H1 (cell line): ENCODE data around the gene TBC1D22A.

Source experiments
- BRCA1 ChIP-seq: IDR thresholded peaks from 2 replicates; pipeline ENCODE4 v1.6.1; 2012; ENCODE audit warnings: low read depth, low read length, improper control_type of control experiment
- CEBPB ChIP-seq: IDR thresholded peaks from 2 replicates; pipeline ENCODE4 v1.6.1; 2012; ENCODE audit warnings: low read depth, low read length
- CHD1 ChIP-seq: IDR thresholded peaks from 2 replicates; pipeline ENCODE4 v1.6.1; 2012; ENCODE audit warnings: low read depth, low read length, improper control_type of control experiment
- EP300 ChIP-seq, 2 experiments: IDR thresholded peaks; 1 replicate in 1 of 2; 2 replicates in 1 of 2; pipeline ENCODE4 v1.6.1; 2011 to 2012; ENCODE audit warnings: low read depth in 2 of 2, low read length in 2 of 2, mild to moderate bottlenecking in 2 of 2, borderline replicate concordance in 1 of 2, inconsistent platforms in 1 of 2, moderate library complexity in 1 of 2
- FOSL1 ChIP-seq: IDR thresholded peaks from 2 replicates; pipeline ENCODE4 v1.6.1; 2011; ENCODE audit warnings: mild to moderate bottlenecking, low read depth, low read length, moderate library complexity; ENCODE audit not compliant: insufficient read depth
- HDAC2 ChIP-seq, 2 experiments: fragments of 300-600 bp in 1 of 2; sonication (generic) in 1 of 2; IDR thresholded peaks; 2 replicates each; pipeline ENCODE4 v1.6.1; 2011 to 2012; ENCODE audit warnings: low read depth in 2 of 2, low read length in 2 of 2, mild to moderate bottlenecking in 2 of 2, moderate library complexity in 2 of 2, borderline replicate concordance in 1 of 2, inconsistent platforms in 1 of 2
- HDAC6 ChIP-seq: IDR thresholded peaks from one replicate; pipeline ENCODE4 v1.7.1; 2012; ENCODE audit warnings: low read depth, mild to moderate bottlenecking, inconsistent platforms, low read length, moderate library complexity
- POLR2A ChIP-seq, 2 experiments: IDR thresholded peaks; 1 replicate in 1 of 2; 2 replicates in 1 of 2; pipeline ENCODE4 v1.6.1; 2011; ENCODE audit warnings: low read depth in 2 of 2, low read length in 2 of 2, mild to moderate bottlenecking in 2 of 2; ENCODE audit errors: control extremely low read depth in 1 of 2
- RAD21 ChIP-seq, 2 experiments: IDR thresholded peaks in 1 of 2; conservative IDR thresholded peaks in 1 of 2; 2 replicates each; pipeline ENCODE4 v1.6.1; 2011; ENCODE audit warnings: low read depth in 2 of 2, low read length in 2 of 2, improper control_type of control experiment in 1 of 2, inconsistent platforms in 1 of 2, mild to moderate bottlenecking in 1 of 2, moderate library complexity in 1 of 2
- TF ChIP-seq, protein P1 (sequence below), 3 experiments: IDR thresholded peaks; 1 replicate in 2 of 3; 2 replicates in 1 of 3; pipeline versions ENCODE4 v1.5.1 to v1.6.1; 2011; ENCODE audit warnings: low read length in 3 of 3, mild to moderate bottlenecking in 3 of 3, inconsistent platforms in 2 of 3, low read depth in 1 of 3, moderate library complexity in 1 of 3; ENCODE audit not compliant: insufficient read depth in 1 of 3; ENCODE audit errors: control extremely low read depth in 1 of 3
- TF ChIP-seq, protein P2 (sequence below): IDR thresholded peaks from 2 replicates; pipeline ENCODE4 v1.6.1; 2011; ENCODE audit warnings: low read depth, mild to moderate bottlenecking, low read length; ENCODE audit not compliant: insufficient read depth
- TF ChIP-seq, protein P3 (sequence below): IDR thresholded peaks from 2 replicates; pipeline ENCODE4 v1.6.1; 2012; ENCODE audit warnings: inconsistent platforms

DNA sequence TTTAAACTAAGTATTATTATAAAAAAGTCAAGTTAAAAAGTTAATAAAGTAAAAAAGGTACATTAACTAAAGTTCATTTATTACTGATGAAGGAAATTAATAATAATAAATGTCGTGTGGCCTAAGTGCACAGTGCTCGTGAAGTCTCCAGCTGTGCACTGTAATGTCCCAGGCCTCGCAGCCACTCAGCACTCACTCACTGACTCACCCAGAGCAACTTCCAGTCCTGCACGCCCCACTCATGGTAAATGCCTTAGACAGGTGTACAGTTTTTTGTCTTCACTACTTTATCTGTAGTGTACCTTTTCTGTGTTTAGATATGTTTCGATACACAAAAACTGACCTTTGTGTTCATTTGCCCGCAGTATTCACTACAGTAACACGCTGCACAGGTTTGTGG is 175.5 kb downstream of the TBC1D22A start:
- TF ChIP-seq POLR2A (IDR thresholded peaks at IDR 0.05; ENCODE audit: control extremely low read depth in 1 of 2, low read depth in 2 of 2, low read length in 2 of 2) (no peak), EP300 (IDR thresholded peaks at IDR 0.05; ENCODE audit: borderline replicate concordance in 1 of 2, low read depth in 2 of 2, low read length in 2 of 2) (no peak), CEBPB (no peak), FOSL1 (no peak), HDAC6 (no peak), CHD1 (no peak), HDAC2 (IDR thresholded peaks at IDR 0.05; ENCODE audit: borderline replicate concordance in 1 of 2, low read depth in 2 of 2, low read length in 2 of 2) (no peak), RAD21 (IDR thresholded peaks at IDR 0.05 in 1 of 2, conservative IDR thresholded peaks at IDR 0.05 in 1 of 2; ENCODE audit: low read depth in 2 of 2, low read length in 2 of 2) (no peak), BRCA1 (no peak)
- TF ChIP-seq, protein P1, sequence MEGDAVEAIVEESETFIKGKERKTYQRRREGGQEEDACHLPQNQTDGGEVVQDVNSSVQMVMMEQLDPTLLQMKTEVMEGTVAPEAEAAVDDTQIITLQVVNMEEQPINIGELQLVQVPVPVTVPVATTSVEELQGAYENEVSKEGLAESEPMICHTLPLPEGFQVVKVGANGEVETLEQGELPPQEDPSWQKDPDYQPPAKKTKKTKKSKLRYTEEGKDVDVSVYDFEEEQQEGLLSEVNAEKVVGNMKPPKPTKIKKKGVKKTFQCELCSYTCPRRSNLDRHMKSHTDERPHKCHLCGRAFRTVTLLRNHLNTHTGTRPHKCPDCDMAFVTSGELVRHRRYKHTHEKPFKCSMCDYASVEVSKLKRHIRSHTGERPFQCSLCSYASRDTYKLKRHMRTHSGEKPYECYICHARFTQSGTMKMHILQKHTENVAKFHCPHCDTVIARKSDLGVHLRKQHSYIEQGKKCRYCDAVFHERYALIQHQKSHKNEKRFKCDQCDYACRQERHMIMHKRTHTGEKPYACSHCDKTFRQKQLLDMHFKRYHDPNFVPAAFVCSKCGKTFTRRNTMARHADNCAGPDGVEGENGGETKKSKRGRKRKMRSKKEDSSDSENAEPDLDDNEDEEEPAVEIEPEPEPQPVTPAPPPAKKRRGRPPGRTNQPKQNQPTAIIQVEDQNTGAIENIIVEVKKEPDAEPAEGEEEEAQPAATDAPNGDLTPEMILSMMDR (IDR thresholded peaks at IDR 0.05; ENCODE audit: control extremely low read depth in 1 of 3, insufficient read depth in 1 of 3, low read depth in 1 of 3, low read length in 3 of 3), result no peak
- TF ChIP-seq, protein P2, sequence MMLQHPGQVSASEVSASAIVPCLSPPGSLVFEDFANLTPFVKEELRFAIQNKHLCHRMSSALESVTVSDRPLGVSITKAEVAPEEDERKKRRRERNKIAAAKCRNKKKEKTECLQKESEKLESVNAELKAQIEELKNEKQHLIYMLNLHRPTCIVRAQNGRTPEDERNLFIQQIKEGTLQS, result no peak
- TF ChIP-seq, protein P3, sequence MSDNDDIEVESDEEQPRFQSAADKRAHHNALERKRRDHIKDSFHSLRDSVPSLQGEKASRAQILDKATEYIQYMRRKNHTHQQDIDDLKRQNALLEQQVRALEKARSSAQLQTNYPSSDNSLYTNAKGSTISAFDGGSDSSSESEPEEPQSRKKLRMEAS, result no peak
